ENCODE measurements around the gene TRPM2.

DNA sequence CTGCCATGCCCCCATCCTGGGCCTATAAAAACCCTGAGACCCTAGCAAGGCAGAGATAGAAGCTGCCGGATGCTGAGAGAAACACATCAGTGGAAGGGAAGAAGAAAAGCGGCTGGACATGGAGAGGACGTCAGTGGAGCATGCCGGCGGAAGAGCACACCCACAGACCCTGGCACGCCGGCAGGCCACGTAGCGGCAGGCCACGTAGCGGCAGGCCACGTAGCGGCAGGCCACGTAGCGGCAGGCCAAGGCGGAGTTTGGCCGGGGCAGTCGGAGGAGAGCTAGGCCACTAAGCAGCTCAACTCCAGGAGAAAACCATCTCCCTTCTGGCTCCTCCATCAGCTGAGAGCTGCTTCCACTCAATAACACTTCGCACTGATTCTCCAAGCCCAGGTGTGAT, 137.0 kb downstream of the TRPM2 start:
- TF ChIP-seq POLR2AphosphoS5 (IDR thresholded peaks at IDR 0.05; ENCODE audit: low read depth, low read length) (no peak), SIN3A (IDR thresholded peaks at IDR 0.05; ENCODE audit: borderline replicate concordance, insufficient read depth, low read depth, low read length) (no peak)
- TF ChIP-seq, protein P1, sequence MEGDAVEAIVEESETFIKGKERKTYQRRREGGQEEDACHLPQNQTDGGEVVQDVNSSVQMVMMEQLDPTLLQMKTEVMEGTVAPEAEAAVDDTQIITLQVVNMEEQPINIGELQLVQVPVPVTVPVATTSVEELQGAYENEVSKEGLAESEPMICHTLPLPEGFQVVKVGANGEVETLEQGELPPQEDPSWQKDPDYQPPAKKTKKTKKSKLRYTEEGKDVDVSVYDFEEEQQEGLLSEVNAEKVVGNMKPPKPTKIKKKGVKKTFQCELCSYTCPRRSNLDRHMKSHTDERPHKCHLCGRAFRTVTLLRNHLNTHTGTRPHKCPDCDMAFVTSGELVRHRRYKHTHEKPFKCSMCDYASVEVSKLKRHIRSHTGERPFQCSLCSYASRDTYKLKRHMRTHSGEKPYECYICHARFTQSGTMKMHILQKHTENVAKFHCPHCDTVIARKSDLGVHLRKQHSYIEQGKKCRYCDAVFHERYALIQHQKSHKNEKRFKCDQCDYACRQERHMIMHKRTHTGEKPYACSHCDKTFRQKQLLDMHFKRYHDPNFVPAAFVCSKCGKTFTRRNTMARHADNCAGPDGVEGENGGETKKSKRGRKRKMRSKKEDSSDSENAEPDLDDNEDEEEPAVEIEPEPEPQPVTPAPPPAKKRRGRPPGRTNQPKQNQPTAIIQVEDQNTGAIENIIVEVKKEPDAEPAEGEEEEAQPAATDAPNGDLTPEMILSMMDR (IDR thresholded peaks at IDR 0.05): no peak
- TF ChIP-seq, protein P2, sequence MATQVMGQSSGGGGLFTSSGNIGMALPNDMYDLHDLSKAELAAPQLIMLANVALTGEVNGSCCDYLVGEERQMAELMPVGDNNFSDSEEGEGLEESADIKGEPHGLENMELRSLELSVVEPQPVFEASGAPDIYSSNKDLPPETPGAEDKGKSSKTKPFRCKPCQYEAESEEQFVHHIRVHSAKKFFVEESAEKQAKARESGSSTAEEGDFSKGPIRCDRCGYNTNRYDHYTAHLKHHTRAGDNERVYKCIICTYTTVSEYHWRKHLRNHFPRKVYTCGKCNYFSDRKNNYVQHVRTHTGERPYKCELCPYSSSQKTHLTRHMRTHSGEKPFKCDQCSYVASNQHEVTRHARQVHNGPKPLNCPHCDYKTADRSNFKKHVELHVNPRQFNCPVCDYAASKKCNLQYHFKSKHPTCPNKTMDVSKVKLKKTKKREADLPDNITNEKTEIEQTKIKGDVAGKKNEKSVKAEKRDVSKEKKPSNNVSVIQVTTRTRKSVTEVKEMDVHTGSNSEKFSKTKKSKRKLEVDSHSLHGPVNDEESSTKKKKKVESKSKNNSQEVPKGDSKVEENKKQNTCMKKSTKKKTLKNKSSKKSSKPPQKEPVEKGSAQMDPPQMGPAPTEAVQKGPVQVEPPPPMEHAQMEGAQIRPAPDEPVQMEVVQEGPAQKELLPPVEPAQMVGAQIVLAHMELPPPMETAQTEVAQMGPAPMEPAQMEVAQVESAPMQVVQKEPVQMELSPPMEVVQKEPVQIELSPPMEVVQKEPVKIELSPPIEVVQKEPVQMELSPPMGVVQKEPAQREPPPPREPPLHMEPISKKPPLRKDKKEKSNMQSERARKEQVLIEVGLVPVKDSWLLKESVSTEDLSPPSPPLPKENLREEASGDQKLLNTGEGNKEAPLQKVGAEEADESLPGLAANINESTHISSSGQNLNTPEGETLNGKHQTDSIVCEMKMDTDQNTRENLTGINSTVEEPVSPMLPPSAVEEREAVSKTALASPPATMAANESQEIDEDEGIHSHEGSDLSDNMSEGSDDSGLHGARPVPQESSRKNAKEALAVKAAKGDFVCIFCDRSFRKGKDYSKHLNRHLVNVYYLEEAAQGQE (IDR thresholded peaks at IDR 0.05; ENCODE audit: insufficient read depth in 1 of 2, low read depth in 2 of 2, low read length in 1 of 2): no peak
